Metanephros (tissue), 1 donor: ENCODE measurements around the gene PHF11. TPM values are rescaled to one million over a fixed set of nuclear protein-coding genes. Genes with fewer than 3 reads are reported as not detected.

Experiments
- total RNA-seq: library from RNA; depleted of rRNA; stranded (reverse); fragments of >200 nt; gene quantifications from one replicate; pipeline ENCODE4 v1.2.3, GENCODE V29; 2014

Gene PHF11
- 23.5 TPM for total RNA-seq

GRCh38 chr13:49495783-49496762 lies at the start of gene PHF11:
Gene PHF11, plus strand, starts transcription at chr13:49495953. Its CDS starts 49 bp downstream, at chr13:49496002.

Other genes starting within 250 kb of the PHF11 start
- 7.7 TPM for gene CDADC1, start 248.0 kb upstream of the PHF11 start, total RNA-seq
- 15.6 TPM for gene CAB39L, start 51.9 kb upstream of the PHF11 start, total RNA-seq
- 20.1 TPM for gene SETDB2, start 51.7 kb upstream of the PHF11 start, total RNA-seq
- gene RCBTB1, start 89.6 kb downstream of the PHF11 start, total RNA-seq, result 19.9 TPM
- 1.1 TPM for gene ARL11, start 132.6 kb downstream of the PHF11 start, total RNA-seq
- 47.3 TPM for gene EBPL, start 195.5 kb downstream of the PHF11 start, total RNA-seq